GM12878 (cell line): Measurements from ENCODE around the gene PALS1. TPM values are rescaled to one million over a fixed set of nuclear protein-coding genes. Genes with fewer than 3 reads are reported as not detected.

Experiments used
- ASH2L ChIP-seq: fragments of 300-600, 200-600 bp; sonication (generic); IDR thresholded peaks from 2 replicates; pipeline ENCODE4 v1.6.1; 2017; ENCODE audit warnings: low read depth, mild to moderate bottlenecking, borderline replicate concordance
- BACH1 ChIP-seq: fragments of 450-650 bp; IDR thresholded peaks from 2 replicates; pipeline ENCODE4 v1.6.1; 2017; ENCODE audit warnings: mild to moderate bottlenecking, borderline replicate concordance
- CHD2 ChIP-seq: IDR thresholded peaks from 2 replicates; pipeline ENCODE4 v1.6.1; 2011; ENCODE audit warnings: low read depth, low read length, improper control_type of control experiment, borderline replicate concordance
- IRF5 ChIP-seq: fragments of 450-650 bp; IDR thresholded peaks from 2 replicates; pipeline ENCODE4 v1.6.1; 2017; ENCODE audit warnings: borderline replicate concordance
- LARP7 ChIP-seq: fragments of 450-650 bp; IDR thresholded peaks from 2 replicates; pipeline ENCODE4 v1.6.1; 2017; ENCODE audit warnings: mild to moderate bottlenecking
- MYC ChIP-seq: IDR thresholded peaks from 2 replicates; pipeline ENCODE4 v1.6.1; 2011; ENCODE audit warnings: mild to moderate bottlenecking, low read length, moderate library complexity, inconsistent platforms; ENCODE audit not compliant: insufficient read depth, insufficient replicate concordance, insufficient read length, severe bottlenecking
- NBN ChIP-seq: fragments of 450-650 bp; IDR thresholded peaks from 2 replicates; pipeline ENCODE4 v1.6.1; 2016
- NKRF ChIP-seq: fragments of 450-650 bp; conservative IDR thresholded peaks from 2 replicates; pipeline ENCODE4 v1.6.1; 2017; ENCODE audit warnings: mild to moderate bottlenecking, moderate library complexity
- NR2F1 ChIP-seq: fragments of 450-650 bp; conservative IDR thresholded peaks from 2 replicates; pipeline ENCODE4 v1.6.1; 2017; ENCODE audit warnings: mild to moderate bottlenecking
- POLR2A ChIP-seq: IDR thresholded peaks from 2 replicates; pipeline ENCODE4 v1.6.1; 2011; ENCODE audit warnings: low read depth, mild to moderate bottlenecking, low read length
- SREBF1 ChIP-seq: IDR thresholded peaks from 2 replicates; pipeline ENCODE4 v1.6.1; 2012; ENCODE audit warnings: mild to moderate bottlenecking, low read length
- YY1 ChIP-seq: IDR thresholded peaks from 2 replicates; pipeline ENCODE4 v1.6.1; 2011; ENCODE audit warnings: low read depth, mild to moderate bottlenecking, low read length
- ZSCAN29 ChIP-seq: fragments of 450-650 bp; IDR thresholded peaks from 2 replicates; pipeline ENCODE4 v1.6.1; 2017; ENCODE audit warnings: mild to moderate bottlenecking, moderate library complexity
- polyA plus RNA-seq, 11 experiments: library from polyadenylated mRNA; depleted of rRNA in 4 of 11; unstranded in 6 of 11; stranded (reverse) in 5 of 11; fragments of >200 nt; fragmentation: Nextera tagmentation in 4 of 11; fragmentation: Illumina TruSeq in 1 of 11; extraction: Ambion mirVana in 4 of 11; extraction: Trizol in 1 of 11; gene quantifications; 1 replicate in 1 of 11; 2 replicates in 10 of 11; pipeline versions ENCODE4 v1.2.1 to v1.2.3, GENCODE V29; 2011 to 2016; ENCODE audit warnings: inconsistent platforms in 2 of 11, missing spikeins in 2 of 11, low read depth in 1 of 11
- total RNA-seq, 4 experiments: library from RNA; depleted of rRNA in 3 of 4; stranded (reverse); fragments of >200 nt in 3 of 4; fragmentation: Illumina TruSeq in 1 of 4; extraction: Trizol in 1 of 4; gene quantifications; 2 replicates each; pipeline versions ENCODE4 v1.2.1 to v1.2.3, GENCODE V29; 2013 to 2021

PALS1 gene
- total and polyA plus RNA-seq, 10 of the 15 experiments (the other 5 are each of a cell fraction or from before 2014, with no cell fraction given) = 4.2 to 10.9 (median 6.6) TPM

- peak; percentile 44; the same call in 1 of the 2 replicates for TF ChIP-seq NBN
- TF ChIP-seq NR2F1 = peak; percentile 65
- TF ChIP-seq YY1 = 0 out of 2 replicates have a peak, but pooled peaks have one; percentile 27
- no peak for TF ChIP-seq IRF5
- TF ChIP-seq CHD2 = peak; percentile 70
- TF ChIP-seq POLR2A = peak; percentile 63; the same call in 1 of the 2 replicates
- peak; percentile 53 for TF ChIP-seq NKRF
- TF ChIP-seq BACH1 = peak; percentile 73
- TF ChIP-seq ASH2L = peak; percentile 78; the same call in 1 of the 2 replicates
- TF ChIP-seq LARP7 = peak; percentile 86
- no peak for TF ChIP-seq ZSCAN29
- TF ChIP-seq MYC = peak; percentile 50
- no peak for TF ChIP-seq SREBF1
Observed at GRCh38 chr14:67241411-67242167, at the start of gene PALS1 (continued).
